ENCODE data around the gene SGMS1.

SGMS1 gene

DNA sequence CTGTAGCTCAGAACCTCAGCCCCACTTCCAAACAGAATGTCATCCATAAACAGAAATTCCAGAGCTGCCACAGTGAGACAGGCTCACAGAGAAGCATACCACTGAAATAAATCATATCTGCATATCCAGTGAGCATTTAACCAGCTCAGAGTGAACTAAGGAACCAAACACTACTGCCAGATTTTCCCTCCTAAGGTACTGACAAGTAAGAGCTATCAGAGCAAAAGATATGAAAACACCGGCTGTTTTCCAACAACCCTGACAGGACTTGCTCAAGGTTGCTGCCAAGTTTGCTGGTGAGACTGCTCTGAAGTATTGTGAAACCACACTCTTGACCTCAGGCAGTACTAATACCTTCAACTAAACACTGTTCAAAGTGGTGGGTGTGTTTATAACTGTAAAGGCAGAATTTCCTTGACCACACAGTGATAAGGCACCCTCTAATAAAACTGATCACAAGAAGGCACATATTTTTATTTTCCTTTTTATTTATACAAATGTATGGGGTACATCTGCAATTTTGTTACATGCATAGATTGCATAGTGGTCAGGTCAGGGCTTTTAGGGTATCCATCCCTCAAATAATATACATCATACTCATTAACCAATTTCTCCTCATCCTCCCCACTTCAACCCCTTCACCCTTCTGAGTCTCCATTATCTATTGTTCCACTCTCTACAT lies 18.3 kb downstream of the SGMS1 start:
- Histone ChIP-seq H3K4me3 (ENCODE audit: insufficient read depth, low read length, poor library complexity, severe bottlenecking) (no peak overlapping the region), H3K27ac (ENCODE audit: low read depth, low read length) (no peak overlapping the region), H3K79me2 (ENCODE audit: insufficient read depth, low read length) (peaks cover 51% of the 10 kb centered on the region), H3K27me3 (ENCODE audit: low read length) (no peaks in the 10 kb centered on the region), H3K36me3 (ENCODE audit: low read length) (no peaks in the 10 kb centered on the region; the same call in 1 of the 2 replicates), H3K9ac (ENCODE audit: low read length) (no peak overlapping the region), H3K9me3 (ENCODE audit: insufficient read depth, low read length) (no peaks in the 10 kb centered on the region), H4K20me1 (ENCODE audit: low read depth, low read length) (no peaks in the 10 kb centered on the region; the same call in 1 of the 2 replicates), H2AFZ (ENCODE audit: low read depth, low read length, severe bottlenecking) (no peak overlapping the region), H3K9me2 (replicated peaks; ENCODE audit: insufficient read depth, low read length) (no peaks in the 10 kb centered on the region), H3K4me2 (ENCODE audit: low read depth, low read length, poor library complexity, severe bottlenecking) (no peak overlapping the region), H3F3A (ENCODE audit: insufficient read depth) (no peaks in the 10 kb centered on the region)
- TF ChIP-seq EZH2phosphoT487 (conservative IDR thresholded peaks at IDR 0.05; ENCODE audit: low read length), result no peak
- TF ChIP-seq, protein P1, sequence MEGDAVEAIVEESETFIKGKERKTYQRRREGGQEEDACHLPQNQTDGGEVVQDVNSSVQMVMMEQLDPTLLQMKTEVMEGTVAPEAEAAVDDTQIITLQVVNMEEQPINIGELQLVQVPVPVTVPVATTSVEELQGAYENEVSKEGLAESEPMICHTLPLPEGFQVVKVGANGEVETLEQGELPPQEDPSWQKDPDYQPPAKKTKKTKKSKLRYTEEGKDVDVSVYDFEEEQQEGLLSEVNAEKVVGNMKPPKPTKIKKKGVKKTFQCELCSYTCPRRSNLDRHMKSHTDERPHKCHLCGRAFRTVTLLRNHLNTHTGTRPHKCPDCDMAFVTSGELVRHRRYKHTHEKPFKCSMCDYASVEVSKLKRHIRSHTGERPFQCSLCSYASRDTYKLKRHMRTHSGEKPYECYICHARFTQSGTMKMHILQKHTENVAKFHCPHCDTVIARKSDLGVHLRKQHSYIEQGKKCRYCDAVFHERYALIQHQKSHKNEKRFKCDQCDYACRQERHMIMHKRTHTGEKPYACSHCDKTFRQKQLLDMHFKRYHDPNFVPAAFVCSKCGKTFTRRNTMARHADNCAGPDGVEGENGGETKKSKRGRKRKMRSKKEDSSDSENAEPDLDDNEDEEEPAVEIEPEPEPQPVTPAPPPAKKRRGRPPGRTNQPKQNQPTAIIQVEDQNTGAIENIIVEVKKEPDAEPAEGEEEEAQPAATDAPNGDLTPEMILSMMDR (IDR thresholded peaks at IDR 0.05; ENCODE audit: insufficient read depth, low read length, poor library complexity, severe bottlenecking), result no peak

DNA sequence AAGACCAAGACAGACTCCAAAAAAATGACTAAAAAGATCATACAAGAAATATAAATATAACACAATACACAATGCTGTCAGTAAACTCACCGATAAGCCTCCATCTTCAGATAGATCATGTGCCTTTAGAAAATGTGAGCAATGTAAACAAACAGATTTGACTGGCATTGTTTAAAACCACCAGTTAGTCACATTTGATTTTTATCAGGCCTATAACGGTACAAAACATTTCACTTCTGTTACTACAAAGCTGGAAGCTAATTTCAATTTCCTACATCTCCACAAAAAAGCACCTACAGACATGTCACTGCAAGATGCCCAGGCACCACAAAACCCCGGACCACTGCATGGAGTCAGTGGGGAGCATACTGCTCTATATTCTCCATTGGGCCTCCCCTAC lies 18.9 kb downstream of the SGMS1 start:
- H2AFZ ChIP-seq (ENCODE audit: low read depth, low read length, severe bottlenecking), result no peak overlapping the region
- no peak overlapping the region for H3K27ac ChIP-seq (ENCODE audit: low read depth, low read length)
- no peak for TF ChIP-seq EZH2phosphoT487 (conservative IDR thresholded peaks at IDR 0.05; ENCODE audit: low read length)
- TF ChIP-seq, protein P1 (IDR thresholded peaks at IDR 0.05; ENCODE audit: insufficient read depth, low read length, poor library complexity, severe bottlenecking), result no peak
- H3F3A ChIP-seq (ENCODE audit: insufficient read depth), result no peaks in the 10 kb centered on the region
- no peak overlapping the region for H3K4me3 ChIP-seq (ENCODE audit: insufficient read depth, low read length, poor library complexity, severe bottlenecking)
- no peak overlapping the region for H3K4me2 ChIP-seq (ENCODE audit: low read depth, low read length, poor library complexity, severe bottlenecking)
- H3K9ac ChIP-seq (ENCODE audit: low read length), result no peak overlapping the region
- no peaks in the 10 kb centered on the region for H3K9me2 ChIP-seq (replicated peaks; ENCODE audit: insufficient read depth, low read length)
- peaks cover 45% of the 10 kb centered on the region for H3K79me2 ChIP-seq (ENCODE audit: insufficient read depth, low read length)
- no peaks in the 10 kb centered on the region for H3K9me3 ChIP-seq (ENCODE audit: insufficient read depth, low read length)
- no peaks in the 10 kb centered on the region; the same call in 1 of the 2 replicates for H3K36me3 ChIP-seq (ENCODE audit: low read length)
- no peaks in the 10 kb centered on the region for H3K27me3 ChIP-seq (ENCODE audit: low read length)
- no peaks in the 10 kb centered on the region; the same call in 1 of the 2 replicates for H4K20me1 ChIP-seq (ENCODE audit: low read depth, low read length)

DNA sequence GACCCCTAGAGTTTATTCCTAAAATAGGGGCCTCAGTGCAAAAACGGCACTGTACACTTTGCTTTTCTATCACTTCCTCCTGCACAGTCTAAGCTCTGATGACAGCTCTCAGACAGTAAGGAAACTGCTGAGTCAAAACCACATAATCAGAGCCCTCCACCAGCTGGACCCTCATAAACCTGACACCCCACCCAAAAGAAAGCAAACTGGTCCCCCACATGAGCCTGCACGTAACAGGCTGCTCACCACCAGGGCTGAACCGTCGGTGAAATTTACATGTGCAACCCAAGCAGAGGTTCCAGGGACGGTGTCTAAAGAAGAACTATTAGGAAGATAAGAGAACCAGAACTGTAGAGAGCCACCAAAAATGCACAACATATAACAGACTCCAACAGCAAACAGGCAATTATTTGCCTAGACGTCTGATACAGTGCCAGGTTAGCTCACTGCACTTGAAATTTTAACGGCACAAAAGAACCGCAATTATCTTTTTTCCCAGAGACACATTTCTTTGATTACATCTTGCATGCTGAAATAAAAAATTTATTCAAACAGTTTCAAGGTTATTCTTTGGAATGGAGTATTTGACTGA lies 19.6 kb downstream of the SGMS1 start:
- no peak overlapping the region for H3K9ac ChIP-seq (ENCODE audit: low read length)
- H3K9me3 ChIP-seq (ENCODE audit: insufficient read depth, low read length), result no peaks in the 10 kb centered on the region
- H3K36me3 ChIP-seq (ENCODE audit: low read length), result no peaks in the 10 kb centered on the region; the same call in 1 of the 2 replicates
- H3K9me2 ChIP-seq (replicated peaks; ENCODE audit: insufficient read depth, low read length), result no peaks in the 10 kb centered on the region
- H3K4me3 ChIP-seq (ENCODE audit: insufficient read depth, low read length, poor library complexity, severe bottlenecking), result no peak overlapping the region
- TF ChIP-seq EZH2phosphoT487 (conservative IDR thresholded peaks at IDR 0.05; ENCODE audit: low read length), result no peak
- TF ChIP-seq, protein P1 (IDR thresholded peaks at IDR 0.05; ENCODE audit: insufficient read depth, low read length, poor library complexity, severe bottlenecking), result no peak
- H3K4me2 ChIP-seq (ENCODE audit: low read depth, low read length, poor library complexity, severe bottlenecking), result peak overlapping the region; percentile 36
- no peaks in the 10 kb centered on the region for H3K27me3 ChIP-seq (ENCODE audit: low read length)
- H3K79me2 ChIP-seq (ENCODE audit: insufficient read depth, low read length), result peaks cover 40% of the 10 kb centered on the region
- no peak overlapping the region for H2AFZ ChIP-seq (ENCODE audit: low read depth, low read length, severe bottlenecking)
- H4K20me1 ChIP-seq (ENCODE audit: low read depth, low read length), result no peaks in the 10 kb centered on the region; the same call in 1 of the 2 replicates
- no peaks in the 10 kb centered on the region for H3F3A ChIP-seq (ENCODE audit: insufficient read depth)
- H3K27ac ChIP-seq (ENCODE audit: low read depth, low read length), result 0 out of 2 replicates have a peak overlapping the region, but pooled peaks have one; percentile 11
